ENCODE data around the gene LACRT. TPM values are rescaled to one million over a fixed set of nuclear protein-coding genes. Genes with fewer than 3 reads are reported as not detected.

Gene LACRT
- total RNA-seq, 2 experiments from 2014 or later, result not detected

GRCh38 chr12:54583726-54584125, 51.0 kb downstream of the LACRT start:
- H3K4me1 Mint-ChIP-seq (ENCODE audit: low read depth), result peaks cover 6% of the 10 kb centered on the region
- no peak for DNase-seq
- H3K27me3 Mint-ChIP-seq (ENCODE audit: low read depth), result peaks cover 33% of the 10 kb centered on the region
- H3K36me3 Mint-ChIP-seq (ENCODE audit: low read depth), result no peaks in the 10 kb centered on the region
- CTCF ChIA-PET, result interaction anchor here (1.0 to 11.2 kb wide), 3 partner anchors 9 to 184 kb away, joined by 3 to 96 read pairs (median 3); no protein-coding TSS in a partner anchor
- H3K4me3 Mint-ChIP-seq, result no peak overlapping the region
- H3K27ac Mint-ChIP-seq, result no peak overlapping the region
- intact Hi-C loops (cut with micrococcal nuclease), result no loop called here
- no peaks in the 10 kb centered on the region for H3K9me3 Mint-ChIP-seq

GRCh38 chr12:54581412-54581811, 53.3 kb downstream of the LACRT start:
- peaks cover 15% of the 10 kb centered on the region for H3K27me3 Mint-ChIP-seq (ENCODE audit: low read depth)
- DNase-seq, result no peak
- intact Hi-C loops (cut with micrococcal nuclease), result no loop called here
- H3K9me3 Mint-ChIP-seq, result no peaks in the 10 kb centered on the region
- H3K4me1 Mint-ChIP-seq (ENCODE audit: low read depth), result peaks cover 5% of the 10 kb centered on the region
- no peak overlapping the region for H3K4me3 Mint-ChIP-seq
- no peak overlapping the region for H3K27ac Mint-ChIP-seq
- CTCF ChIA-PET, result interaction anchor here (1.5 to 11.2 kb wide), 3 partner anchors 10 to 57 kb away, joined by 3 to 96 read pairs (median 43); partner anchors contain the start of gene PPP1R1A
- no peaks in the 10 kb centered on the region for H3K36me3 Mint-ChIP-seq (ENCODE audit: low read depth)

Other genes with a start within 250 kb of the LACRT start
- 10 to 100 TPM; 17.9 to 18.4 TPM for gene ITGA5, start 215.6 kb downstream of the LACRT start, total RNA-seq
- 1 to 10 TPM; 8.1 to 8.6 TPM for gene GTSF1, start 161.3 kb downstream of the LACRT start, total RNA-seq
- gene NCKAP1L, start 137.1 kb downstream of the LACRT start, total RNA-seq, result 100 to 1,000 TPM; 138 to 149 TPM
- gene PDE1B, start 85.3 kb downstream of the LACRT start, total RNA-seq, result 1 to 10 TPM; 7.5 to 8.5 TPM
- gene PPP1R1A, start 46.2 kb downstream of the LACRT start, total RNA-seq, result not detected
- gene DCD, start 13.5 kb upstream of the LACRT start, total RNA-seq, result not detected
- gene MUCL1, start 219.6 kb upstream of the LACRT start, total RNA-seq, result not detected